GM18520 (cell line): ENCODE data around the gene CCR9.

Source experiments
- ATAC-seq: cut with Tn5 transposase; IDR thresholded peaks from one replicate; pipeline ENCODE4 v1.9.1; 2021; ENCODE audit not compliant: unreplicated experiment

The CCR9 gene

GRCh38 chr3:45907769-45908705, 21.7 kb downstream of the CCR9 start:
- no peak for ATAC-seq

- no peak for ATAC-seq
Observed at GRCh38 chr3:45908761-45909160, 22.4 kb downstream of the CCR9 start.

GRCh38 chr3:45909542-45909941, 23.2 kb downstream of the CCR9 start:
- no peak for ATAC-seq

GRCh38 chr3:45910892-45911291, 24.5 kb downstream of the CCR9 start:
- no peak for ATAC-seq

GRCh38 chr3:45911511-45912226, 25.3 kb downstream of the CCR9 start:
- ATAC-seq = no peak

GRCh38 chr3:45912435-45912834, 26.1 kb downstream of the CCR9 start:
- no peak for ATAC-seq

- no peak for ATAC-seq
Observed at GRCh38 chr3:45914362-45915058, 28.2 kb downstream of the CCR9 start.

GRCh38 chr3:45915059-45915439, 28.7 kb downstream of the CCR9 start:
- no peak for ATAC-seq

- ATAC-seq = peak; percentile 92
Observed at GRCh38 chr3:45915518-45916231, 29.3 kb downstream of the CCR9 start.

- no peak for ATAC-seq
Observed at GRCh38 chr3:45917146-45917898, 31.0 kb downstream of the CCR9 start.

- ATAC-seq = no peak
Observed at GRCh38 chr3:45921158-45922038, 35.1 kb downstream of the CCR9 start.

GRCh38 chr3:45922039-45922326, 35.6 kb downstream of the CCR9 start:
- ATAC-seq = no peak

- ATAC-seq = no peak
Observed at GRCh38 chr3:45922950-45923590, 36.7 kb downstream of the CCR9 start.

- ATAC-seq = no peak
Observed at GRCh38 chr3:45923755-45924154, 37.4 kb downstream of the CCR9 start.

- ATAC-seq = no peak
Observed at GRCh38 chr3:45927881-45928280, 41.5 kb downstream of the CCR9 start.

GRCh38 chr3:45929042-45929679, 42.8 kb downstream of the CCR9 start:
- ATAC-seq = no peak

- ATAC-seq = no peak
Observed at GRCh38 chr3:45931496-45931895, 45.2 kb downstream of the CCR9 start.

GRCh38 chr3:45932112-45932511, 45.8 kb downstream of the CCR9 start:
- no peak for ATAC-seq

GRCh38 chr3:45933591-45933990, 47.2 kb downstream of the CCR9 start:
- ATAC-seq = no peak
